ENCODE data around the gene RPA4. TPM values are rescaled to one million over a fixed set of nuclear protein-coding genes. Genes with fewer than 3 reads are reported as not detected.

The RPA4 gene
- total and polyA plus RNA-seq, 9 of the 15 experiments (the other 6 are each of a cell fraction or from before 2014, with no cell fraction given) = 0.29 TPM; not detected in 8

DNA sequence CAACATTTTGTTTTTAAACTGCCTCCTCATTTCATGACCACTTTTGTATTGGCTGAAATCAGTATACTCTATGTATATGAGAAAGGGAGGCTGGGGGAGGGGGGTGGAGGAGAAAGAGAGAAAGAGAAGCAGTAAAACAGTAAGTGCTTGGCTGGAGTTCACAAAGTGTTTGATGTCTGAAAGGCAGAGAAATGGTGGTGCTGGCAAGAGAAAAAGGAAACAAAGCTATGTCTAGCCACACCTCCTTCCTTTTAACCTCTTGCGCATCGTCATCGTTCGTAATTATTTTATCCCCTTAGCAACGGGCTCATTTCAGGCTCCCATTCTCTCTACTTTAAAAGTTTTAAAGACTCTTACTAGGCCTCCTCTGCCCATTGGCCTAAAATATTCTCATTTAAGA lies 25.6 kb downstream of the RPA4 start:
- TF ChIP-seq, protein P1, sequence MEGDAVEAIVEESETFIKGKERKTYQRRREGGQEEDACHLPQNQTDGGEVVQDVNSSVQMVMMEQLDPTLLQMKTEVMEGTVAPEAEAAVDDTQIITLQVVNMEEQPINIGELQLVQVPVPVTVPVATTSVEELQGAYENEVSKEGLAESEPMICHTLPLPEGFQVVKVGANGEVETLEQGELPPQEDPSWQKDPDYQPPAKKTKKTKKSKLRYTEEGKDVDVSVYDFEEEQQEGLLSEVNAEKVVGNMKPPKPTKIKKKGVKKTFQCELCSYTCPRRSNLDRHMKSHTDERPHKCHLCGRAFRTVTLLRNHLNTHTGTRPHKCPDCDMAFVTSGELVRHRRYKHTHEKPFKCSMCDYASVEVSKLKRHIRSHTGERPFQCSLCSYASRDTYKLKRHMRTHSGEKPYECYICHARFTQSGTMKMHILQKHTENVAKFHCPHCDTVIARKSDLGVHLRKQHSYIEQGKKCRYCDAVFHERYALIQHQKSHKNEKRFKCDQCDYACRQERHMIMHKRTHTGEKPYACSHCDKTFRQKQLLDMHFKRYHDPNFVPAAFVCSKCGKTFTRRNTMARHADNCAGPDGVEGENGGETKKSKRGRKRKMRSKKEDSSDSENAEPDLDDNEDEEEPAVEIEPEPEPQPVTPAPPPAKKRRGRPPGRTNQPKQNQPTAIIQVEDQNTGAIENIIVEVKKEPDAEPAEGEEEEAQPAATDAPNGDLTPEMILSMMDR (IDR thresholded peaks at IDR 0.05 in 2 of 3, conservative IDR thresholded peaks at IDR 0.05 in 1 of 3; ENCODE audit: insufficient read depth in 2 of 3, low read depth in 1 of 3, low read length in 3 of 3) = no peak
- TF ChIP-seq ZNF551 (CRISPR knock-in tag; IDR thresholded peaks at IDR 0.05) = no peak
- TF ChIP-seq, protein P2, sequence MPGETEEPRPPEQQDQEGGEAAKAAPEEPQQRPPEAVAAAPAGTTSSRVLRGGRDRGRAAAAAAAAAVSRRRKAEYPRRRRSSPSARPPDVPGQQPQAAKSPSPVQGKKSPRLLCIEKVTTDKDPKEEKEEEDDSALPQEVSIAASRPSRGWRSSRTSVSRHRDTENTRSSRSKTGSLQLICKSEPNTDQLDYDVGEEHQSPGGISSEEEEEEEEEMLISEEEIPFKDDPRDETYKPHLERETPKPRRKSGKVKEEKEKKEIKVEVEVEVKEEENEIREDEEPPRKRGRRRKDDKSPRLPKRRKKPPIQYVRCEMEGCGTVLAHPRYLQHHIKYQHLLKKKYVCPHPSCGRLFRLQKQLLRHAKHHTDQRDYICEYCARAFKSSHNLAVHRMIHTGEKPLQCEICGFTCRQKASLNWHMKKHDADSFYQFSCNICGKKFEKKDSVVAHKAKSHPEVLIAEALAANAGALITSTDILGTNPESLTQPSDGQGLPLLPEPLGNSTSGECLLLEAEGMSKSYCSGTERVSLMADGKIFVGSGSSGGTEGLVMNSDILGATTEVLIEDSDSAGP (CRISPR knock-in tag; IDR thresholded peaks at IDR 0.05) = no peak
- TF ChIP-seq XRCC3 (IDR thresholded peaks at IDR 0.05) = no peak
- TF ChIP-seq RB1 (IDR thresholded peaks at IDR 0.05; ENCODE audit: low read depth) = no peak
- no peak for TF ChIP-seq ZNF133 (CRISPR knock-in tag; IDR thresholded peaks at IDR 0.05)
- no peak for TF ChIP-seq RBFOX2 (IDR thresholded peaks at IDR 0.05; ENCODE audit: low read depth, low read length)
- no peak for TF ChIP-seq ZNF24 (IDR thresholded peaks at IDR 0.05)
- TF ChIP-seq, protein P3, sequence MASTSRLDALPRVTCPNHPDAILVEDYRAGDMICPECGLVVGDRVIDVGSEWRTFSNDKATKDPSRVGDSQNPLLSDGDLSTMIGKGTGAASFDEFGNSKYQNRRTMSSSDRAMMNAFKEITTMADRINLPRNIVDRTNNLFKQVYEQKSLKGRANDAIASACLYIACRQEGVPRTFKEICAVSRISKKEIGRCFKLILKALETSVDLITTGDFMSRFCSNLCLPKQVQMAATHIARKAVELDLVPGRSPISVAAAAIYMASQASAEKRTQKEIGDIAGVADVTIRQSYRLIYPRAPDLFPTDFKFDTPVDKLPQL (IDR thresholded peaks at IDR 0.05; ENCODE audit: extremely low read depth, insufficient read length) = no peak
- TF ChIP-seq, protein P4, sequence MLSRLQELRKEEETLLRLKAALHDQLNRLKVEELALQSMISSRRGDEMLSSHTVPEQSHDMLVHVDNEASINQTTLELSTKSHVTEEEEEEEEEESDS (CRISPR knock-in tag; IDR thresholded peaks at IDR 0.05) = no peak
- TF ChIP-seq, protein P5, sequence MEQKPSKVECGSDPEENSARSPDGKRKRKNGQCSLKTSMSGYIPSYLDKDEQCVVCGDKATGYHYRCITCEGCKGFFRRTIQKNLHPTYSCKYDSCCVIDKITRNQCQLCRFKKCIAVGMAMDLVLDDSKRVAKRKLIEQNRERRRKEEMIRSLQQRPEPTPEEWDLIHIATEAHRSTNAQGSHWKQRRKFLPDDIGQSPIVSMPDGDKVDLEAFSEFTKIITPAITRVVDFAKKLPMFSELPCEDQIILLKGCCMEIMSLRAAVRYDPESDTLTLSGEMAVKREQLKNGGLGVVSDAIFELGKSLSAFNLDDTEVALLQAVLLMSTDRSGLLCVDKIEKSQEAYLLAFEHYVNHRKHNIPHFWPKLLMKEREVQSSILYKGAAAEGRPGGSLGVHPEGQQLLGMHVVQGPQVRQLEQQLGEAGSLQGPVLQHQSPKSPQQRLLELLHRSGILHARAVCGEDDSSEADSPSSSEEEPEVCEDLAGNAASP (IDR thresholded peaks at IDR 0.05) = no peak
- in situ Hi-C loops (cut with MboI) = no loop called here
- Histone ChIP-seq H2AFZ (ENCODE audit: low read depth, low read length) (no peak overlapping the region), H3K79me2 (ENCODE audit: control insufficient read depth, insufficient read depth, low read length) (no peaks in the 10 kb centered on the region), H3K4me1 (replicated peaks in 1 of 2; ENCODE audit: control insufficient read depth in 2 of 2, insufficient read depth in 2 of 2, low read length in 2 of 2) (no peaks in the 10 kb centered on the region), H3K4me3 (no peak overlapping the region), H3K9ac (ENCODE audit: insufficient read depth in 1 of 2, low read depth in 2 of 2, low read length in 2 of 2) (no peak overlapping the region), H3K36me3 (ENCODE audit: control insufficient read depth, insufficient read depth, low read length) (no peaks in the 10 kb centered on the region), H3K9me3 (replicated peaks; ENCODE audit: control insufficient read depth, insufficient read depth, low read depth, low read length) (no peaks in the 10 kb centered on the region), H4K20me1 (replicated peaks; ENCODE audit: control insufficient read depth, insufficient read depth, low read length) (no peaks in the 10 kb centered on the region), H3K27ac (ENCODE audit: extremely low read depth, low read depth, low read length) (no peak overlapping the region), H3K9me1 (ENCODE audit: control insufficient read depth, insufficient read depth, low read length) (no peaks in the 10 kb centered on the region), H3K4me2 (ENCODE audit: insufficient read depth, low read length) (no peak overlapping the region), H3K27me3 (ENCODE audit: control insufficient read depth in 2 of 2, insufficient read depth in 2 of 2, low read length in 2 of 2) (no peaks in the 10 kb centered on the region)
- ChIA-PET POLR2A (no interaction called here), CTCF (ENCODE audit: low intra/inter-chr PET ratio) (no interaction called here)
- no TSS peak for BruUV-seq (replicated peaks)
- no CpG with 5 or more reads among the region's 5 CpGs for WGBS (ENCODE audit: insufficient coverage, low coverage, missing lambda C conversion rate)
- DNase-seq (ENCODE audit: extremely low read depth in 1 of 4, low spot score in 3 of 4) = no peak
- no peak for ATAC-seq
- intact Hi-C loops (cut with micrococcal nuclease) = no loop called here
- no peak for FAIRE-seq

Data from K562 (cell line).